Liver (tissue), 9 donors: ENCODE measurements around the gene NINJ2. TPM values are rescaled to one million over a fixed set of nuclear protein-coding genes. Genes with fewer than 3 reads are reported as not detected.
A peak's percentile ranks its signal among the peaks of the same experiment; 100 is the strongest.

Experiments used
- DNase-seq: peaks from one replicate; pipeline ENCODE4 v3.0.0-alpha.2; 2017; ENCODE audit warnings: low spot score
- H3K27ac ChIP-seq, 2 donors: one replicate each; pipeline ENCODE4 v1.7.0; 2013; ENCODE audit warnings: inconsistent platforms in 2 of 2, low read length in 2 of 2, control low read depth in 1 of 2, low read depth in 1 of 2, mild to moderate bottlenecking in 1 of 2
- H3K27me3 ChIP-seq, 4 donors: one replicate each; pipeline versions ENCODE4 v1.6.1 to v1.7.0; 2013; ENCODE audit warnings: low read length in 3 of 4, inconsistent platforms in 1 of 4, mild to moderate bottlenecking in 1 of 4, moderate library complexity in 1 of 4; ENCODE audit not compliant: control insufficient read depth in 4 of 4, insufficient read depth in 4 of 4
- H3K36me3 ChIP-seq, 4 donors: one replicate each; pipeline versions ENCODE4 v1.6.1 to v1.7.0; 2013; ENCODE audit warnings: low read length in 3 of 4, mild to moderate bottlenecking in 3 of 4, low read depth in 1 of 4, moderate library complexity in 1 of 4; ENCODE audit not compliant: control insufficient read depth in 4 of 4, insufficient read depth in 3 of 4
- H3K4me1 ChIP-seq, 4 donors: one replicate each; pipeline versions ENCODE4 v1.6.1 to v1.7.0; 2013; ENCODE audit warnings: low read length in 3 of 4, mild to moderate bottlenecking in 3 of 4, moderate library complexity in 1 of 4; ENCODE audit not compliant: control insufficient read depth in 4 of 4, insufficient read depth in 4 of 4
- H3K4me3 ChIP-seq, 3 donors: one replicate each; pipeline versions ENCODE4 v1.6.1 to v1.7.0; 2013; ENCODE audit warnings: low read length in 3 of 3, control low read depth in 1 of 3, low read depth in 1 of 3, mild to moderate bottlenecking in 1 of 3
- H3K9ac ChIP-seq, 2 donors: one replicate each; pipeline ENCODE4 v1.7.0; 2013; ENCODE audit warnings: low read length in 2 of 2, mild to moderate bottlenecking in 2 of 2, moderate library complexity in 2 of 2, control low read depth in 1 of 2, low read depth in 1 of 2
- H3K9me3 ChIP-seq, 4 donors: one replicate each; pipeline versions ENCODE4 v1.6.1 to v1.7.0; 2013; ENCODE audit warnings: low read length in 3 of 4; ENCODE audit not compliant: control insufficient read depth in 4 of 4
- EGR1 ChIP-seq, 2 donors: IDR thresholded peaks; 2 replicates each; pipeline ENCODE4 v1.6.1; 2016 to 2018; ENCODE audit warnings: antibody characterized with exemption in 2 of 2, low read depth in 2 of 2
- FOXA1 ChIP-seq: IDR thresholded peaks from 2 replicates; pipeline ENCODE4 v1.6.1; 2016; ENCODE audit warnings: antibody characterized with exemption
- FOXA2 ChIP-seq: IDR thresholded peaks from 2 replicates; pipeline ENCODE4 v1.6.1; 2016; ENCODE audit warnings: antibody characterized with exemption
- GABPA ChIP-seq, 2 donors: IDR thresholded peaks in 1 of 2; conservative IDR thresholded peaks in 1 of 2; 2 replicates each; pipeline ENCODE4 v1.6.1; 2016; ENCODE audit warnings: antibody characterized with exemption in 2 of 2, mild to moderate bottlenecking in 1 of 2, moderate library complexity in 1 of 2
- HNF4A ChIP-seq, 2 donors: conservative IDR thresholded peaks; 2 replicates each; pipeline ENCODE4 v1.6.1; 2016; ENCODE audit warnings: antibody characterized with exemption in 2 of 2, mild to moderate bottlenecking in 2 of 2
- HNF4G ChIP-seq: IDR thresholded peaks from 2 replicates; pipeline ENCODE4 v1.6.1; 2016; ENCODE audit warnings: antibody characterized with exemption
- JUND ChIP-seq, 2 donors: IDR thresholded peaks; 2 replicates each; pipeline ENCODE4 v1.6.1; 2016; ENCODE audit warnings: antibody characterized with exemption in 2 of 2
- NR2F2 ChIP-seq: IDR thresholded peaks from 2 replicates; pipeline ENCODE4 v1.6.1; 2016; ENCODE audit warnings: antibody characterized with exemption
- RAD21 ChIP-seq, 2 donors: IDR thresholded peaks; 2 replicates each; pipeline ENCODE4 v1.6.1; 2016; ENCODE audit warnings: antibody characterized with exemption in 2 of 2, mild to moderate bottlenecking in 2 of 2
- RXRA ChIP-seq, 2 donors: IDR thresholded peaks; 2 replicates each; pipeline ENCODE4 v1.6.1; 2017 to 2018; ENCODE audit warnings: antibody characterized with exemption in 2 of 2, mild to moderate bottlenecking in 1 of 2
- SP1 ChIP-seq: IDR thresholded peaks from 2 replicates; pipeline ENCODE4 v1.6.1; 2018; ENCODE audit warnings: antibody characterized with exemption, mild to moderate bottlenecking
- TAF1 ChIP-seq: conservative IDR thresholded peaks from 2 replicates; pipeline ENCODE4 v1.6.1; 2016; ENCODE audit warnings: antibody characterized with exemption, mild to moderate bottlenecking
- YY1 ChIP-seq: IDR thresholded peaks from 2 replicates; pipeline ENCODE4 v1.6.1; 2016; ENCODE audit warnings: antibody characterized with exemption, mild to moderate bottlenecking
- WGBS: extraction: QIAGEN DNeasy Blood & Tissue Kit; methylation state at CpG from one replicate; pipeline ENCODE4 v1.1.7; 2013; 5-methylcytosine and 5-hydroxymethylcytosine counted together
- polyA plus RNA-seq, 2 donors: library from polyadenylated mRNA; stranded (reverse) in 1 of 2; unstranded in 1 of 2; fragments of 200-250 nt in 1 of 2; fragments of >200 nt in 1 of 2; fragmentation: Nextera tagmentation in 1 of 2; extraction: Ambion mirVana in 1 of 2; gene quantifications; one replicate each; pipeline versions ENCODE4 v1.2.1 to v1.2.3, GENCODE V29; 2013 to 2015
- total RNA-seq, 2 donors: library from RNA; depleted of rRNA; stranded (reverse); fragments of >200 nt; gene quantifications; one replicate each; pipeline ENCODE4 v1.2.3, GENCODE V29; 2014
- TF ChIP-seq, protein P1 (sequence below): IDR thresholded peaks from 2 replicates; pipeline ENCODE4 v1.6.1; 2016; ENCODE audit warnings: antibody characterized with exemption
- TF ChIP-seq, protein P2 (sequence below): IDR thresholded peaks from 2 replicates; pipeline ENCODE4 v1.6.1; 2016; ENCODE audit warnings: antibody characterized with exemption, mild to moderate bottlenecking
- TF ChIP-seq, protein P3 (sequence below): IDR thresholded peaks from 2 replicates; pipeline ENCODE4 v1.6.1; 2016; ENCODE audit warnings: antibody characterized with exemption
- TF ChIP-seq, protein P4 (sequence below): fragments of 150-350 bp; IDR thresholded peaks from 2 replicates; pipeline ENCODE4 v1.5.1; 2017; ENCODE audit warnings: improper control_type of control experiment, low read depth, low read length; ENCODE audit not compliant: missing input control
- donor health status: healthy.
- donor health status: healthy.
- donor health status: healthy.
- donor health status: healthy.
- donor health status: healthy.

NINJ2 gene
- total and polyA plus RNA-seq, 4 donors: 6.7 to 16.5 (median 15.4) TPM

DNA sequence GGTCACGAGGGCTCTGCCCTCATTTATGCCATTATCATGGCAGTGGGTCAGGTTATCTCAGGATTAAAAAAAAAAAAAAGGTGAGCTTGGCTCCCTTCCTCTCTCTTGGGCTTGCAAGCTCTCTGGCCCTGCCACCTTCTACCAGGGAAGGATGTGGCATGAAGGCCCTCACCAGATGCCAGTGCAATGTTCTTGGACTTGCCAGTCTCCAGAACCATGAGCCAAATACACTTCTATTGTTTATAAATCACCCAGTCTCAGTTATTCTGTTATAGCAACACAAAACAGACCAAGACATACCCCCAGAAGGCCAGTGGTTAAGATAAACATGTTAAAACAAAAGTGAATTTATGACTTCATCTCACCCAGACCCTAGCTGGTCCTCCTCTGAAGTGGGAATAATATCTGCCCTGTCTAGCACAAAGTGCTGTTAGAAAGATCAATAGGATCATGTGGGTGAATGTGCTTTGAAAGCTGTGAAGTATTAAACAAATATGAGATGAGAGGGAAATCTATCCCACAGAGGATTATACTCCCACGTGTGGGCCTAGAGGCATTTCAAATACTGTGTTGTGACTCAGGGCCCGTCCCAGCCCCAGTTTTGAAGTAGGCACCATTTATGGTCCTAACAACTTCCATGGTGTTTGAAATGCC, 88.6 kb downstream of the NINJ2 start:
- Histone ChIP-seq H3K4me3 (no peak overlapping the region), H3K27ac (peak overlapping the region in 1 of 2 donors; percentile 27), H3K9ac (no peak overlapping the region), H3K36me3 (no peaks in the 10 kb centered on the region), H3K27me3 (no peaks in the 10 kb centered on the region), H3K4me1 (peaks cover 17 to 56% (median 36%) of the 10 kb centered on the region in 4 donors), H3K9me3 (no peaks in the 10 kb centered on the region)
- WGBS: 72% methylated on average over 3 of the region's 3 CpGs
- DNase-seq: no peak
- no peak for TF ChIP-seq NR2F2
- no peak for TF ChIP-seq FOXA2
- TF ChIP-seq, protein P1, sequence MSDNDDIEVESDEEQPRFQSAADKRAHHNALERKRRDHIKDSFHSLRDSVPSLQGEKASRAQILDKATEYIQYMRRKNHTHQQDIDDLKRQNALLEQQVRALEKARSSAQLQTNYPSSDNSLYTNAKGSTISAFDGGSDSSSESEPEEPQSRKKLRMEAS: no peak
- no peak for TF ChIP-seq EGR1 (IDR thresholded peaks at IDR 0.05; ENCODE audit: low read depth in 2 of 2)
- TF ChIP-seq, protein P2, sequence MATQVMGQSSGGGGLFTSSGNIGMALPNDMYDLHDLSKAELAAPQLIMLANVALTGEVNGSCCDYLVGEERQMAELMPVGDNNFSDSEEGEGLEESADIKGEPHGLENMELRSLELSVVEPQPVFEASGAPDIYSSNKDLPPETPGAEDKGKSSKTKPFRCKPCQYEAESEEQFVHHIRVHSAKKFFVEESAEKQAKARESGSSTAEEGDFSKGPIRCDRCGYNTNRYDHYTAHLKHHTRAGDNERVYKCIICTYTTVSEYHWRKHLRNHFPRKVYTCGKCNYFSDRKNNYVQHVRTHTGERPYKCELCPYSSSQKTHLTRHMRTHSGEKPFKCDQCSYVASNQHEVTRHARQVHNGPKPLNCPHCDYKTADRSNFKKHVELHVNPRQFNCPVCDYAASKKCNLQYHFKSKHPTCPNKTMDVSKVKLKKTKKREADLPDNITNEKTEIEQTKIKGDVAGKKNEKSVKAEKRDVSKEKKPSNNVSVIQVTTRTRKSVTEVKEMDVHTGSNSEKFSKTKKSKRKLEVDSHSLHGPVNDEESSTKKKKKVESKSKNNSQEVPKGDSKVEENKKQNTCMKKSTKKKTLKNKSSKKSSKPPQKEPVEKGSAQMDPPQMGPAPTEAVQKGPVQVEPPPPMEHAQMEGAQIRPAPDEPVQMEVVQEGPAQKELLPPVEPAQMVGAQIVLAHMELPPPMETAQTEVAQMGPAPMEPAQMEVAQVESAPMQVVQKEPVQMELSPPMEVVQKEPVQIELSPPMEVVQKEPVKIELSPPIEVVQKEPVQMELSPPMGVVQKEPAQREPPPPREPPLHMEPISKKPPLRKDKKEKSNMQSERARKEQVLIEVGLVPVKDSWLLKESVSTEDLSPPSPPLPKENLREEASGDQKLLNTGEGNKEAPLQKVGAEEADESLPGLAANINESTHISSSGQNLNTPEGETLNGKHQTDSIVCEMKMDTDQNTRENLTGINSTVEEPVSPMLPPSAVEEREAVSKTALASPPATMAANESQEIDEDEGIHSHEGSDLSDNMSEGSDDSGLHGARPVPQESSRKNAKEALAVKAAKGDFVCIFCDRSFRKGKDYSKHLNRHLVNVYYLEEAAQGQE: no peak
- TF ChIP-seq RAD21 (IDR thresholded peaks at IDR 0.05): no peak
- no peak for TF ChIP-seq YY1
- TF ChIP-seq HNF4G: no peak
- no peak for TF ChIP-seq TAF1
- TF ChIP-seq, protein P3, sequence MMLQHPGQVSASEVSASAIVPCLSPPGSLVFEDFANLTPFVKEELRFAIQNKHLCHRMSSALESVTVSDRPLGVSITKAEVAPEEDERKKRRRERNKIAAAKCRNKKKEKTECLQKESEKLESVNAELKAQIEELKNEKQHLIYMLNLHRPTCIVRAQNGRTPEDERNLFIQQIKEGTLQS: no peak
- no peak for TF ChIP-seq RXRA (IDR thresholded peaks at IDR 0.05)
- no peak for TF ChIP-seq SP1
- no peak for TF ChIP-seq FOXA1
- TF ChIP-seq, protein P4, sequence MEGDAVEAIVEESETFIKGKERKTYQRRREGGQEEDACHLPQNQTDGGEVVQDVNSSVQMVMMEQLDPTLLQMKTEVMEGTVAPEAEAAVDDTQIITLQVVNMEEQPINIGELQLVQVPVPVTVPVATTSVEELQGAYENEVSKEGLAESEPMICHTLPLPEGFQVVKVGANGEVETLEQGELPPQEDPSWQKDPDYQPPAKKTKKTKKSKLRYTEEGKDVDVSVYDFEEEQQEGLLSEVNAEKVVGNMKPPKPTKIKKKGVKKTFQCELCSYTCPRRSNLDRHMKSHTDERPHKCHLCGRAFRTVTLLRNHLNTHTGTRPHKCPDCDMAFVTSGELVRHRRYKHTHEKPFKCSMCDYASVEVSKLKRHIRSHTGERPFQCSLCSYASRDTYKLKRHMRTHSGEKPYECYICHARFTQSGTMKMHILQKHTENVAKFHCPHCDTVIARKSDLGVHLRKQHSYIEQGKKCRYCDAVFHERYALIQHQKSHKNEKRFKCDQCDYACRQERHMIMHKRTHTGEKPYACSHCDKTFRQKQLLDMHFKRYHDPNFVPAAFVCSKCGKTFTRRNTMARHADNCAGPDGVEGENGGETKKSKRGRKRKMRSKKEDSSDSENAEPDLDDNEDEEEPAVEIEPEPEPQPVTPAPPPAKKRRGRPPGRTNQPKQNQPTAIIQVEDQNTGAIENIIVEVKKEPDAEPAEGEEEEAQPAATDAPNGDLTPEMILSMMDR: no peak
- TF ChIP-seq JUND (IDR thresholded peaks at IDR 0.05): no peak

DNA sequence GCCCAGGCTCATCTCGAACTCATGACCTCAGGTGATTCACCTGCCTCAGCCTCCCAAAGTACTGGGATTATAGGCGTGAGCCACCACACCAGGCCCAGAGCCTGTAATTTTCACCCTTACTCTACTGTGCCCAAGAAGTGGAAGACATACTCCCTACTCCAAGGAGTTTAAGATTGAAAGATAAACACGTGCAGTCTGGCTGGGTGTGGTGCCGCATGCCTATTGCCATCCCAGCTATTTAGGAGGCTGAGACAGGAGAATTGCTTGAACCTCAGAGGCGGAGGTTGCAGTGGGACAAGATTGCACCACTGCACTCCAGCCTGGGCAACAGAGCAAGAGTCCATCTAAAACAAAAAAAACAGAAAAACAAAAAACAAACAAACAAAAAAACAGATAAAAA, 90.0 kb downstream of the NINJ2 start:
- 92% methylated on average over 5 of the region's 5 CpGs for WGBS
- H3K4me3 ChIP-seq: no peak overlapping the region
- no peak overlapping the region for H3K9ac ChIP-seq
- DNase-seq: no peak
- no peaks in the 10 kb centered on the region for H3K27me3 ChIP-seq
- no peaks in the 10 kb centered on the region for H3K9me3 ChIP-seq
- no peaks in the 10 kb centered on the region for H3K36me3 ChIP-seq
- peaks cover 14 to 44% (median 28%) of the 10 kb centered on the region in 4 donors for H3K4me1 ChIP-seq
- H3K27ac ChIP-seq: no peak overlapping the region
- TF ChIP-seq GABPA (IDR thresholded peaks at IDR 0.05 in 1 of 2, conservative IDR thresholded peaks at IDR 0.05 in 1 of 2) (no peak), HNF4G (no peak), JUND (IDR thresholded peaks at IDR 0.05) (no peak), SP1 (no peak), EGR1 (IDR thresholded peaks at IDR 0.05; ENCODE audit: low read depth in 2 of 2) (no peak), RXRA (IDR thresholded peaks at IDR 0.05) (no peak), NR2F2 (no peak), HNF4A (conservative IDR thresholded peaks at IDR 0.05) (no peak), YY1 (no peak), TAF1 (no peak), RAD21 (IDR thresholded peaks at IDR 0.05) (no peak), FOXA2 (no peak), FOXA1 (no peak)
- TF ChIP-seq, protein P1: no peak
- TF ChIP-seq, protein P4: no peak
- TF ChIP-seq, protein P2: no peak
- TF ChIP-seq, protein P3: no peak
